GM21526 (cell line): ENCODE measurements around the gene PSMD2.

ENCODE experiments used
- ATAC-seq: cut with Tn5 transposase; IDR thresholded peaks from one replicate; pipeline ENCODE4 v1.9.1; 2021; ENCODE audit warnings: moderate library complexity; ENCODE audit not compliant: unreplicated experiment, low FRiP score

PSMD2 gene

DNA sequence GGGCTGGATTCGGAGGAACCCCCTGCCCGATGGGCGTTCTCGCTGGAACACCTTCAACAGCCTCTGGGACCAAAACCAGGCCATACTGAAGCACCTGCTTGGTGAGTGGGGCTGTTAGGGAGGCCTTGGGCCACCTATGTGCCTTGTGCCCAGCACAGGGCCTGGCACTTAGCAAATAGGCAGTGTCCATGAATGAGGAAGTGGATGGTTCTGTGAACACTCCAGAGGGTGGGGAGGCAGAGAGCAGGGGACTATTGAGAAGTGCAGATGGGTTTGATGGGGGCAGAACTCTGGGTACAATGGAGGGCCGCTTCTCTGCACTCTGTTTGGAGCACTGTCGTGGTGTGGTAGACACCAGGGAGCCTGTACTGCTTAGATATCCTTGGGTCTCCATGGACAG, 21.7 kb upstream of the PSMD2 start:
- no peak for ATAC-seq

DNA sequence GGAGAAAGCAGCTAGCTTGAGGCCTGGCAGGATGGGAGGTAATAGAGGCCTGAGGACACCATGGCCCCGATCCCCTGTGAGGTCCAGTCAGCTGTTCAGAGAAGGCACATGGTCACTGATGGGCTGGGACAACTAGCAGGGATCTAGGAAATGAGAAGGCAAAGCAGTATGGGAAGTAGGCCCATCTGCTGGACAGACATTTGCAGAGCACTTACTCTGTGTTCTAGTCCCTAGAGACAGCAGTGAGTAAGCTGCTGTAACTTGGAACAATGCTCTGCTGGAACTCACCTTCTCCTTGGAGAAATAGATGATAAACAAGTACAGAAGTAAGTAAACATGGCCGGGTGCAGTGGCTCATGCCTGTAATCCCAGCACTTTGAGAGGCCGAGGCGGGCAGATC, 16.1 kb upstream of the PSMD2 start:
- no peak for ATAC-seq

DNA sequence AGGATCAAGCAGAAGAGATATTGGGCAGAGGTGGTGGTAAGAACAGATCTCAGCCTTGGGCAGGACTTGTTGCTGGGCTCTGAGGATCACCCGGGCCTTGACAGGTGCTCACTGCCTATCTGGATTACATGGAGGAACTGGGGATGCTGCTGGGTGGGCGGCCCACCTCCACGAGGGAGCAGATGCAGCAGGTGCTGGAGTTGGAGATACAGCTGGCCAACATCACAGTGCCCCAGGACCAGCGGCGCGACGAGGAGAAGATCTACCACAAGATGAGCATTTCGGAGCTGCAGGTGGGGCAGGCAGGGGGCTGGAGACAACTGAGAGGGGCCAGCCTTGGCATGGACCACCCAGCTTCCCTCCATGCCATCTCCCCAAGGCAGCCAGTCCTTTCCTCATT, 15.4 kb upstream of the PSMD2 start:
- ATAC-seq, result no peak

DNA sequence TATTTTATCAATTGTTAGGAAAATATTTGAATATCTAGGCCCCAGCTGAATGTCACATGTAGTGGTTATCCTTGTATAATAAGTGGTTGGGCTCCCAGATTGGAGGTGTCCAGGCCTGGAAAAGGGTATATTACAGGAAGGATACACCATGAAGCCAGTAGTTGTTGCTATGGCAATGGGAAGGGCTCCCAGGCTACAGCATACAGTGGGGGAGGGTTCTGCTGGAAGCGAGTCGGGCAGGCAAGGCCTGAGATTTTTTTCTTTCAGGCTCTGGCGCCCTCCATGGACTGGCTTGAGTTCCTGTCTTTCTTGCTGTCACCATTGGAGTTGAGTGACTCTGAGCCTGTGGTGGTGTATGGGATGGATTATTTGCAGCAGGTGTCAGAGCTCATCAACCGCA, 14.3 kb upstream of the PSMD2 start:
- ATAC-seq, result no peak

DNA sequence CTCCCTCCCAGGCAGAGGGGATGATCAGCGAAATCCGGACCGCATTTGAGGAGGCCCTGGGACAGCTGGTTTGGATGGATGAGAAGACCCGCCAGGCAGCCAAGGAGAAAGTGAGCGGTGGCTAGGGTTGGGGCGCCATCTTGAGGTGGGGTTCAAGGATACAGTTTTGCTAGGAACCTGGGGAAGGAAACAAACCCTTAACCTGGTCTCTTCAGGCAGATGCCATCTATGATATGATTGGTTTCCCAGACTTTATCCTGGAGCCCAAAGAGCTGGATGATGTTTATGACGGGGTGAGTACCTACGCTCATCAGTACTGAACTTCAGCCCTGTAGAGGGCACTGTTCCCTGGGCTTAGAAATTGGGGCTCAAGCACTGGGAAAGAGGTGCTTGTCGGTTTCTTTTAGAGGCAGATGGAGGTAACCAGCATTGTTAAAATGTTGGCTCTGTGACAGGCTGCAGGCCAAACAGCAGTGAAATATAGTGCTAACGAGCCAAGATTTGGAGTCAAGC, 9.6 kb upstream of the PSMD2 start:
- ATAC-seq, result no peak

DNA sequence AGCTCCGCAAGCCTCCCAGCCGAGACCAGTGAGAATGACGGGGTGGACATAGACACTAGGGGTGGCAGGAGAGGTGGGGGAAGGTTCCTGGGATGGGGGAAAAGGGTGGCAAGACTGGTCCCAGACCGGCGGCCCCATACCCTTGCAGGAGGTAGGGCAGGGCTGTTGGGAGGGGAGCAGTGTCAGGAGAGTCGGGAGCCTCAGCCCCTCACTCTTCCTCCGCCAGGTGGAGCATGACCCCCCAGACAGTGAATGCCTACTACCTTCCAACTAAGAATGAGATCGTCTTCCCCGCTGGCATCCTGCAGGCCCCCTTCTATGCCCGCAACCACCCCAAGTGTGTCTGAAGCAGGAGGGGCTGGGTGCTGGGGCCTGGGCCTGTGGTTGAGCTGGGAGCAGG, 8.7 kb upstream of the PSMD2 start:
- no peak for ATAC-seq

DNA sequence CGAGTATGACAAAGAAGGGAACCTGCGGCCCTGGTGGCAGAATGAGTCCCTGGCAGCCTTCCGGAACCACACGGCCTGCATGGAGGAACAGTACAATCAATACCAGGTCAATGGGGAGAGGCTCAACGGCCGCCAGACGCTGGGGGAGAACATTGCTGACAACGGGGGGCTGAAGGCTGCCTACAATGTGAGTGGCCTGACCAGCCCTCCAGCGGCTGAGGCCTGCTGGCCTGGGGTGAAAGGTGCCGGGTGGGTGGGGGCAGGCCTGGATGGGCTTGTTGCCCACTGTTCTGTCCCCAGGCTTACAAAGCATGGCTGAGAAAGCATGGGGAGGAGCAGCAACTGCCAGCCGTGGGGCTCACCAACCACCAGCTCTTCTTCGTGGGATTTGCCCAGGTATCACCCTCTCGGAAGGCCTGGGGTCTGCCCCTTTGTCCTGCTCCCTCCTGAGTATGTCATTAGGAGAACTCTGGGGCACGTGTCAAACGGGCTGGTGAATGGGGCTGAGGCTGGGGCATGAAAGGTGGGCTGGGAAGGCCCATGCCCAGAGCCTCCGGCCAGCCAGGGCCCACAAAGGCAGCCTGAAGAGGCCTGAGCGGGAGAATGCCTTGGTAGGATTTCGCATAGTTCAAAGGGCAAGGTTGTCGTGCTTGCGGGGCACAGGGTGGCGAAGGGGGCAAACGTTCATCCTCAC, 7.8 kb upstream of the PSMD2 start:
- no peak for ATAC-seq

DNA sequence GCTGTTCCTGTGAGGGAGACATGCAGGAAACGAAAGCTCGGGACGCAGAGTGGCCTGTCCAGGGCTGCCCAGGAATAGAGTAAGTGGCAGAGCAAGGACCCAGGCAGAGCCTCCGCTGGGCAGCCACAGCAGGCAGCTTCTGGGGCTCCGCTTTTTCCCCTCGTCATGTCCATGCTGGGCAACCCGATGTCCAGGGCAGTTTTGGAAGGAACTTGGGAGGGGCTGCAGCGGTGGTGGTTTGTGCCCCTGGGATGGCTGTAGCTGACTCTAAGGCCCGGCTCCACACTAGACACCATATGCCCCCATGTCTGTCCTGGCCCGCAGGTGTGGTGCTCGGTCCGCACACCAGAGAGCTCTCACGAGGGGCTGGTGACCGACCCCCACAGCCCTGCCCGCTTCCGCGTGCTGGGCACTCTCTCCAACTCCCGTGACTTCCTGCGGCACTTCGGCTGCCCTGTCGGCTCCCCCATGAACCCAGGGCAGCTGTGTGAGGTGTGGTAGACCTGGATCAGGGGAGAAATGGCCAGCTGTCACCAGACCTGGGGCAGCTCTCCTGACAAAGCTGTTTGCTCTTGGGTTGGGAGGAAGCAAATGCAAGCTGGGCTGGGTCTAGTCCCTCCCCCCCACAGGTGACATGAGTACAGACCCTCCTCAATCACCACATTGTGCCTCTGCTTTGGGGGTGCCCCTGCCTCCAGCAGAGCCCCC, 7.1 kb upstream of the PSMD2 start:
- no peak for ATAC-seq

DNA sequence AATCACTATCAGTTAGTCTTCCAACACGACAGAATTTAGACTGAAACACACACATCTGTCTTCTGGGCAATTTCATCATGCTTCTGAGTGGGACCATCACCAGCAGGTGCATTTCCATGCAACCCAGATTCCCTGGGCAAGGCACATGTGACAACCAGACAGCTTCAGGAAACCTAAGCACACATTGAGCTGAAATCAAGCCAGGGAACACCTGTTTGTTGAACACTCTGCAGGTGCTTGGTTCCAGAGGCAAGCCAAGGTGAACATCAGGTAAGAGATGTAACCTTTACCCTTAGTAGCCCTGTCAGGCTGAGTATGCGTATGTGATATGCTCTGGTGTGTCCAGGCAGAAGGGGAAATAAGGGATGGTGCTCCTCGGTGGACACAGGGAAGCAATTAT, 3.3 kb upstream of the PSMD2 start:
- ATAC-seq, result no peak

DNA sequence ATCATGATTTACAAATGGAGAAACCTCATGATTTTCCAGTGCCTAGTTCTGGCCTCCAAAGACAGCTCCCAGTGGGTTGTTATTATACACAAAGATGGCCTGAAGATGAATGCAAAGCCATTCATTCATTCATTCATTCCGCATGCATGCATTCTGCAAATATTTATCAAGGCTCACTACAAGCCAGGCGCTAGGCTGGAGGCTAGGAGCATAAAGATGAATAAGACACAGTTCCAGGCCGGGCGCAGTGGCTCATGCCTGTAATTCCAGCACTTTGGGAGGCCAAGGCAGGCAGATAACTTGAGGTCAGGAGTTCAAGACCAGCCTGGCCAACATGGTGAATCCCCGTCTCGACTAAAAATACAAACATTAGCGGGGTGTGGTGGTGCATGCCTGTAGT, 2.4 kb upstream of the PSMD2 start:
- no peak for ATAC-seq

DNA sequence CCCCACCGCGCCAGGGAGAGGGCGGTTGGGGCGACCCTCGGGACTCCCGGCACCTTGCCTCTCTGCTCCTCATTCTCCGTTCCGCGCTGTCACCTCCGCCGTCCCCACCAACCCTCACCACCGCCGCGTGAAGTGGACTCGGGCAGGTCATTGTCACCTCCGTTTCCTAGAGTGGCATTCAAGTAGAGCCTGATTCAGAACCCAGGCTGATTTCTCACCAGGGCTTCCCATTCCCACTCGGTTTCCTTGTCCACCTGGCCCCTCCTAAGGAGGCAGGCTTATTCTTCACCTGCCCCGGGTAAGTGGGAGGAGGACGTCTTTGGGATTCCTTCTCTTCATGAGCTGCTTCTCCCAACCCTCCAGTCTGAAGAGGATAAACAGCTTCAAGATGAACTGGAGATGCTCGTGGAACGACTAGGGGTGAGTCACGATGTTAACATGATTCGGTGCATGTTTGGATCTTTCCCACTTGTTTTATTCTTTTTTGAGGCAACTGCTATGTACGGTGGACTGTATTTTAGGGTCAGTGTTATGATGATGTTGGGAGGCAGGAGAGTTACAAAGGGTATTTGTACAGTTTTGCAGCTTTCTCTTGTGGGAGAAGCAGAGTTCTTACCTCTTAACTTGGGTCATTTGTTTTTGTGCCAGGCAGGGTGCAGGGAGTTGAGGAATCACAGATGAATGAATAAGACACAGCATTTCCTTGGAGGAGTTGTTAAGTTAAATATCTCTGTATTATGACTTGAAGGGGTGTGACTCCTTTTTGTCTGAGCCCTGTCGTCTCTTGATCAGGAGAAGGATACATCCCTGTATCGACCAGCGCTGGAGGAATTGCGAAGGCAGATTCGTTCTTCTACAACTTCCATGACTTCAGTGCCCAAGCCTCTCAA, 692 bp downstream of the PSMD2 start:
- no peak for ATAC-seq

DNA sequence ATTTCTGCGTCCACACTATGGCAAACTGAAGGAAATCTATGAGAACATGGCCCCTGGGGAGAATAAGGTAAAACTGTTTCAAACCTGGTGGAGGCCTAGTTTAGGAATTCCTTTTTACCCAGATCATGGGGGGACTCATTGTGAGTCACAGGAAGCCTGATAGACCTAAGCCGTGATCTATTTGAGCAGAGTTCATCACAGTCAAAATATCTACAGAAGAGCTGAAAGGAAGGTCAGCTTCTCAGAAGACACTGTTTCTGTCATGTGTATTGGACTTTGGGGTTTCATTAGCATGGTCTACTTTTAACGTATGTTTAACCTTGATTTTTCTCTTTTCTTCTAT, 1.3 kb downstream of the PSMD2 start:
- no peak for ATAC-seq

DNA sequence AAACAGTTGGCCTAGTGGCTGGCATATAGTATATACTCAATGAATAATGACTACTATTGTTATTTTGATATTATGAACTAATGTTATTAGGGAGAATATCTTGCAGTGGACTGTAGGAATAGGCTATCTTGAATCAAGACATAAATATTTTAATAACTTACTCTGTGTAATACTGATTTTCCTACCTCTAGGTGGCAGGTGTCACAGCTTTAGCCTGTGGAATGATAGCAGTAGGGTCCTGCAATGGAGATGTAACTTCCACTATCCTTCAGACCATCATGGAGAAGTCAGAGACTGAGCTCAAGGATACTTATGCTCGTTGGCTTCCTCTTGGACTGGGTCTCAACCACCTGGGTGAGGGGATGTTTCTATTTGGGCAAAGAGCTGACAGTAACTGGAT, 6.5 kb downstream of the PSMD2 start:
- ATAC-seq, result no peak

DNA sequence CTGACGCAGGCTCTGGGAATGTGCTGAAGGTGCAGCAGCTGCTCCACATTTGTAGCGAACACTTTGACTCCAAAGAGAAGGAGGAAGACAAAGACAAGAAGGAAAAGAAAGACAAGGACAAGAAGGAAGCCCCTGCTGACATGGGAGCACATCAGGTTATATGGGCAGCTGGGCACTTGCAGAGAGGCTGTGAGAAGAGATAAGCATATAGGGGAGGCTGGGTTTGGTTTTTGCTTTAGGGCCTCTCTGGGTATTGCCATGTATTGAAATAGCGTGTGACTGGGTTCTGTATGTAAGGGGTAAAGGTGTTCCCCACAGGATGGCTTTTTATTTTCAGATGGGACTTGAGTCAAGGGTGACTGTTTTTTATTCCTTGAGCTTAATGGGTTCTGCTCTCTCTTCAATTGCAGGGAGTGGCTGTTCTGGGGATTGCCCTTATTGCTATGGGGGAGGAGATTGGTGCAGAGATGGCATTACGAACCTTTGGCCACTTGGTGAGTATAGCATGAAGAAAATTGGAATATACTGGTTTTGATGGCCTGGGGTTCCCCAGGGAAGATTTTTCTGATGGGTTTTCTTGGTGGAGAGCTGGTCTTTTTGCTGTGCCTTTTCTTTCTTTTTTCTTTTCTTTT, 7.4 kb downstream of the PSMD2 start:
- ATAC-seq, result no peak

DNA sequence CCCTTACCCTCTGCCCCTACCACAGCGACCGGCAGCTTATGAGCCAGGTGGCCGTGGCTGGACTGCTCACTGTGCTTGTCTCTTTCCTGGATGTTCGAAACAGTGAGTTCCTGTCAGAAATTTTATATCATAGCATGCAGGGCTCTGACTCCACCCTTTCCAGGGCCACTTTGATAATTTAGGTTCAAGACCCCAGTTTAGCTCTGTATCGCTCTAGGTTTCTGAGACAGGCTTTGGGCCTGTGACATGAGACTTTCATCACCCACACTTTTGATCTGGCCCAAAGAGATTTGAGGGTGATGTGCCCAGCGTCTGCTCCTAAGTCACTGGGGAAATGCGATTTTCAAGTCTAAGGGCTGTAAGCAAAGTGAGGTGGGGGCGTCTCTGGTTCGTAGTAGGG, 8.9 kb downstream of the PSMD2 start:
- ATAC-seq, result no peak

DNA sequence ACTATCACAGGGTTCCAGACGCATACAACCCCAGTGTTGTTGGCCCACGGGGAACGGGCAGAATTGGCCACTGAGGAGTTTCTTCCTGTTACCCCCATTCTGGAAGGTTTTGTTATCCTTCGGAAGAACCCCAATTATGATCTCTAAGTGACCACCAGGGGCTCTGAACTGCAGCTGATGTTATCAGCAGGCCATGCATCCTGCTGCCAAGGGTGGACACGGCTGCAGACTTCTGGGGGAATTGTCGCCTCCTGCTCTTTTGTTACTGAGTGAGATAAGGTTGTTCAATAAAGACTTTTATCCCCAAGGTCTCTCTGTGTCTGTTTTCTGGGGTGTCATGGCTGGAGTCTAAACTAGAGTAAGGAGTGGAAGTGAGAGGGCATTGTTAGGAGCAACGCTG, 9.7 kb downstream of the PSMD2 start:
- ATAC-seq, result no peak

DNA sequence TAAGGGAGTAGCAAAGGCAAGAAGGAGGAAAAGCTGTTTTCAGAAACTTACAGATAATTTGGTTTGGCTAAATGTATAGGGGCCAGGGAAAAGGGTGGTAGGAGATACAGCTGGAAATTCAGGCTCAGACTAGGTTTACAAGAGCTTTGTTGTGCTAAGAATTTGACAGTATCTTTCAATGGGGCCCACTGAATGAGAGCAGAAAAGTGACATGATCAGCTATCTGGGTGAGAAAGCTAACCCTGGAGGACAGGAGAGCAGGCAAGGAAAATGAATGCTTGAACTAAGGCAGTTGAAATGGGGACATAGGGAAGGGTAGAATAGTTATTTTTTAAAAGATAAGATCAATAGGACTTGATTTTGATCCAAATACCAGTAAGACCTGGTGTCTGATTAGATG, 12.6 kb downstream of the PSMD2 start:
- ATAC-seq, result no peak

DNA sequence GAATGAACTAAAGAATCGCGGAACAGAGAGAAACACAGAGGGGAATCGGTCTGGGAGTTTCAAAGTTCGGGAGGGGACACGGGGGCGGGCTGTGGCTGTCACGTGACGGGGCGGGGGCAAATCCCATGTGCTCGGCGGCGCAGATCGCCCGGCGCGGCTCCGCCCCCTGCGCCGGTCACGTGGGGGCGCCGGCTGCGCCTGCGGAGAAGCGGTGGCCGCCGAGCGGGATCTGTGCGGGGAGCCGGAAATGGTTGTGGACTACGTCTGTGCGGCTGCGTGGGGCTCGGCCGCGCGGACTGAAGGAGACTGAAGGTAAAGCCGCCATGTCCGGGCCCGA, 15.3 kb downstream of the PSMD2 start, which contains the start of gene EIF4G1:
Gene EIF4G1, plus strand, starts transcription at position 244 of the 337 bp plus-strand sequence. CDS start 1,191 bp downstream, outside the sequence.
- ATAC-seq, result peak; percentile 77

DNA sequence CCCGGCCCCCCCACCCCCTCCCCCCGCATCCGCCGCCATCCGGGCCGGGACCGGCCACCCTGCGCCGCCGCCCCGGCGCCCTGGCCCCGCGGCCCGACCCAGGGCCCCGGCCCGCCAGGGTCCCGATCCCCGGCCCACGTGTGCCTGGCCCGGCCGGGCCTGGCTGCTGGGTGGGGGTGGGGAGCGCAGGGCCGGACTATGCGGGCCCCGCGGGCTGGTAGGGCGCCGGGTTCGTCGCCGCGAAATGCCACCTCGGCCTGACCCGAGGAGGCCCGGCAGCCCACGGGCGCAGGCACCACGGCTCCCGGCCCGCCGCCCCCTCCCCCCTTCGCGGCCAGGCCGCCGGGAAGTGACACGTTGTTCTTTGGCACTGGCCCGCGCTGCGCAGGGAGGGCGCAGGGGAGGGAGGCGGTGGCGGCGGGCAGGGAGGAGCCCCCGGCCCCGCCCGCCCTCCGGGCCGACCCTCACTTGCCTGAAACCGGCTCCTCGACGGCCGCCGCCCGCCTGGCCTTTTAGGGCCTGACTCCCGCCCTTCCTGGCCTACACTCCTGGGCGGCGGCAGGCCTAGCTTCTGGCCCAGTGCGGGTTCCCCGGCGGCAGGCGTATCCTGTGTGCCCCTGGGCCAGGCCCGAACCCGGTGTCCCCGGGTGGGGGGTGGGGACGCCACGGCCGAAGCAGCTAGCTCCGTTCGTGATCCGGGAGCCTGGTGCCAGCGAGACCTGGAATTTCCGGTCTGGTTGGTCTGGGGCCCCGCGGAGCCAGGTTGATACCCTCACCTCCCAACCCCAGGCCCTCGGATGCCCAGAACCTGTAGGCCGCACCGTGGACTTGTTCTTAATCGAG, 15.9 kb downstream of the PSMD2 start:
- peak; percentile 29 for ATAC-seq

DNA sequence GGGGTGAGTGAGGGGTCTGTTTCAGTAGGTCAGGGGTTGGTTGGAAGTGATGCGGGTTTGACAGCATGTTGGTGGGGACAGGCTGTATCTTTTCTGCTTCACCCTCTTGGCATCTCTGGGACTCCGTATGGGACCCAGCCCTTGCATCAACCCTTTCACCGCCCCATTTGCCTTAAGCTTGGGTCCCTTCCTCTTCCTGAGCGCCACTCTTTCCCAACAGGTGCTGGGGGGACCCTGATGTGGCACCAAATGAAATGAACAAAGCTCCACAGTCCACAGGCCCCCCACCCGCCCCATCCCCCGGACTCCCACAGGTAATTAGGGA, 16.5 kb downstream of the PSMD2 start:
- ATAC-seq, result peak; percentile 4
